Esophagus squamous epithelium (tissue), 5 donors: Measurements from ENCODE around the gene WFDC2. TPM values are rescaled to one million over a fixed set of nuclear protein-coding genes. Genes with fewer than 3 reads are reported as not detected.
A peak's percentile ranks its signal among the peaks of the same experiment; 100 is the strongest.

Experiments
- DNase-seq: peaks from one replicate; lab custom pipeline; 2025; lab: John Stamatoyannopoulos, UW
- H3K27ac ChIP-seq, 4 donors: fragments of 200-600 bp; sonication (generic); one replicate each; pipeline ENCODE4 v1.5.1; 2016 to 2019; ENCODE audit warnings: mild to moderate bottlenecking in 1 of 4
- H3K27me3 ChIP-seq, 4 donors: fragments of 200-600 bp; sonication (generic); 1 replicate in 3 of 4; 2 replicates in 1 of 4; pipeline versions ENCODE4 v1.5.1 to v1.6.0; 2017 to 2021; ENCODE audit warnings: antibody characterized with exemption in 1 of 4
- H3K36me3 ChIP-seq, 3 donors: fragments of 200-600 bp; sonication (generic); one replicate each; pipeline ENCODE4 v1.5.1; 2016 to 2019
- H3K4me1 ChIP-seq, 3 donors: fragments of 200-600 bp; sonication (generic); one replicate each; pipeline ENCODE4 v1.5.1; 2017 to 2019
- H3K4me3 ChIP-seq, 4 donors: fragments of 200-600 bp; sonication (generic); 1 replicate in 3 of 4; 2 replicates in 1 of 4; pipeline ENCODE4 v1.5.1; 2016 to 2019; ENCODE audit warnings: mild to moderate bottlenecking in 2 of 4, moderate library complexity in 1 of 4
- H3K9me3 ChIP-seq, 3 donors: fragments of 200-600 bp; sonication (generic); one replicate each; pipeline ENCODE4 v1.5.1; 2016 to 2019
- CTCF ChIP-seq, 6 experiments: fragments of 450-650 bp in 4 of 6; fragments of 200-600 bp in 2 of 6; sonication (generic) in 2 of 6; IDR thresholded peaks; one replicate each; pipeline ENCODE4 v1.5.1; 2016 to 2019; ENCODE audit warnings: antibody characterized with exemption in 6 of 6, mild to moderate bottlenecking in 4 of 6, moderate library complexity in 4 of 6
- POLR2A ChIP-seq, 4 donors: fragments of 450-650 bp; IDR thresholded peaks; one replicate each; pipeline ENCODE4 v1.6.1; 2017; ENCODE audit warnings: antibody characterized with exemption in 4 of 4, mild to moderate bottlenecking in 4 of 4, moderate library complexity in 3 of 4
- WGBS, 2 donors: methylation state at CpG; one replicate each; pipeline ENCODE4 v1.1.5; 2018; 5-methylcytosine and 5-hydroxymethylcytosine counted together
- intact Hi-C: fragments of 100-400 bp; cut with DNase I; formaldehyde crosslinking; loops from one replicate; pipeline ENCODE4 v1.15.0; 2022
- total RNA-seq, 4 donors: library from RNA; depleted of rRNA; stranded (reverse); fragments of >200 nt; gene quantifications; one replicate each; pipeline ENCODE4 v1.1.0, GENCODE V29; 2016
- donor health status: DM: yes; HTN: yes; CAD: no.

The WFDC2 gene
- total RNA-seq, 4 donors from 2014 or later: 0.99 to 37.7 TPM; not detected in 2

- Histone ChIP-seq H3K4me3 (no peak overlapping the region), H3K9me3 (no peaks in the 10 kb centered on the region), H3K27ac (peak overlapping the region; percentile 21 to 83 (median 75)), H3K27me3 (peaks cover 0 to 2% (median 0%) of the 10 kb centered on the region in 4 donors), H3K4me1 (no peaks in the 10 kb centered on the region), H3K36me3 (no peaks in the 10 kb centered on the region)
- intact Hi-C loops: no loop called here
- DNase-seq: no peak
- WGBS, 2 donors: 61 to 88% methylated on average over 3 of the region's 3 CpGs
- TF ChIP-seq POLR2A (IDR thresholded peaks at IDR 0.05) (no peak), CTCF (IDR thresholded peaks at IDR 0.05) (no peak)
Measured at GRCh38 chr20:45449528-45449927, 20.0 kb upstream of the WFDC2 start.

- Histone ChIP-seq H3K27ac (peak overlapping the region; percentile 21 to 83 (median 68)), H3K4me1 (no peaks in the 10 kb centered on the region), H3K4me3 (no peak overlapping the region), H3K9me3 (no peaks in the 10 kb centered on the region), H3K27me3 (no peaks in the 10 kb centered on the region), H3K36me3 (no peaks in the 10 kb centered on the region)
- TF ChIP-seq POLR2A (IDR thresholded peaks at IDR 0.05) (no peak), CTCF (IDR thresholded peaks at IDR 0.05) (peak; percentile 44 to 63 (median 55))
- no peak for DNase-seq
- intact Hi-C loops: no loop called here
- 40 to 56% methylated on average over 3 to 4 of the region's 5 CpGs for WGBS, 2 donors
Measured at GRCh38 chr20:45450097-45450818, 19.3 kb upstream of the WFDC2 start.

GRCh38 chr20:45452238-45452637 is 17.3 kb upstream of the WFDC2 start:
- Histone ChIP-seq H3K27me3 (no peaks in the 10 kb centered on the region), H3K36me3 (no peaks in the 10 kb centered on the region), H3K27ac (no peak overlapping the region), H3K4me1 (no peaks in the 10 kb centered on the region), H3K9me3 (no peaks in the 10 kb centered on the region), H3K4me3 (no peak overlapping the region)
- WGBS, 2 donors: 54 to 61% methylated on average over 4 of the region's 4 CpGs
- TF ChIP-seq CTCF (IDR thresholded peaks at IDR 0.05) (no peak), POLR2A (IDR thresholded peaks at IDR 0.05) (no peak)
- no peak for DNase-seq
- intact Hi-C loops: no loop called here

- no peak overlapping the region for H3K4me3 ChIP-seq
- H3K4me1 ChIP-seq: no peaks in the 10 kb centered on the region
- WGBS, 2 donors: 69 to 77% methylated on average over 4 of the region's 4 CpGs
- no peaks in the 10 kb centered on the region for H3K36me3 ChIP-seq
- H3K27ac ChIP-seq: no peak overlapping the region
- no peak for DNase-seq
- no peaks in the 10 kb centered on the region for H3K27me3 ChIP-seq
- no peaks in the 10 kb centered on the region for H3K9me3 ChIP-seq
- TF ChIP-seq CTCF (IDR thresholded peaks at IDR 0.05): no peak
- no peak for TF ChIP-seq POLR2A (IDR thresholded peaks at IDR 0.05)
- intact Hi-C loops: no loop called here
Measured at GRCh38 chr20:45452772-45453691, 16.5 kb upstream of the WFDC2 start.

GRCh38 chr20:45456632-45457031 is 12.9 kb upstream of the WFDC2 start:
- no peaks in the 10 kb centered on the region for H3K9me3 ChIP-seq
- intact Hi-C loops: no loop called here
- no peaks in the 10 kb centered on the region for H3K4me1 ChIP-seq
- no peak overlapping the region for H3K4me3 ChIP-seq
- no peak for DNase-seq
- WGBS, 2 donors: 13 to 16% methylated on average over 6 of the region's 6 CpGs
- H3K27me3 ChIP-seq: no peaks in the 10 kb centered on the region
- H3K36me3 ChIP-seq: no peaks in the 10 kb centered on the region
- no peak overlapping the region for H3K27ac ChIP-seq
- no peak for TF ChIP-seq POLR2A (IDR thresholded peaks at IDR 0.05)
- peak in 3 of 6 experiments; percentile 35 to 54 (median 36) for TF ChIP-seq CTCF (IDR thresholded peaks at IDR 0.05)
